GM21526 (cell line): ENCODE measurements around the gene TAF9.
"Not testable (repeated sequence)": the region's sequence is repeated elsewhere in the genome, so short reads cannot be mapped to it uniquely, and the experiment has no call there.

ENCODE experiments used
- ATAC-seq: cut with Tn5 transposase; IDR thresholded peaks from one replicate; pipeline ENCODE4 v1.9.1; 2021; ENCODE audit warnings: moderate library complexity; ENCODE audit not compliant: unreplicated experiment, low FRiP score

Gene TAF9

GRCh38 chr5:69369340-69370121, at the start of gene TAF9, which contains the start of the genes AK6 and RAD17:
Gene TAF9 (minus strand): TSS chr5:69369520. CDS start chr5:69365737, 3,783 bp downstream.
Gene AK6 (minus strand): TSS chr5:69369520. CDS start chr5:69369490, 30 bp downstream.
Gene RAD17 (plus strand): TSS chr5:69369818. CDS start chr5:69372209, 2,391 bp downstream.
- peak; percentile 88 for ATAC-seq

GRCh38 chr5:69418554-69418953, 49.2 kb upstream of the TAF9 start:
- ATAC-seq, result no peak

GRCh38 chr5:69416699-69417098, 47.4 kb upstream of the TAF9 start:
- no peak for ATAC-seq

GRCh38 chr5:69416180-69416579, 46.9 kb upstream of the TAF9 start:
- ATAC-seq, result no peak

- ATAC-seq, result no peak
Observed at GRCh38 chr5:69415584-69415958, 46.3 kb upstream of the TAF9 start.

- no peak for ATAC-seq
Observed at GRCh38 chr5:69414885-69415583, 45.7 kb upstream of the TAF9 start, which contains the start of gene MARVELD2. Gene MARVELD2 (plus strand): TSS chr5:69415116. CDS start chr5:69419386, 4,270 bp downstream.

- ATAC-seq, result no peak
Observed at GRCh38 chr5:69404659-69405330, 35.5 kb upstream of the TAF9 start.

GRCh38 chr5:69378376-69378775, 9.1 kb upstream of the TAF9 start:
- ATAC-seq, result no peak

GRCh38 chr5:69374911-69375446, 5.7 kb upstream of the TAF9 start:
- ATAC-seq, result peak; percentile 59

- ATAC-seq, result no peak
Observed at GRCh38 chr5:69372394-69372793, 3.1 kb upstream of the TAF9 start.

- not testable (repeated sequence) for ATAC-seq
Observed at GRCh38 chr5:69370335-69370734, 1.0 kb upstream of the TAF9 start.

GRCh38 chr5:69368458-69369339, 621 bp downstream of the TAF9 start:
- peak; percentile 12 for ATAC-seq

GRCh38 chr5:69367697-69368279, 1.5 kb downstream of the TAF9 start:
- no peak for ATAC-seq

- ATAC-seq, result no peak
Observed at GRCh38 chr5:69364850-69365249, 4.5 kb downstream of the TAF9 start.

GRCh38 chr5:69364414-69364813, 4.9 kb downstream of the TAF9 start:
- ATAC-seq, result no peak

GRCh38 chr5:69360442-69360841, 8.9 kb downstream of the TAF9 start:
- ATAC-seq, result no peak

- ATAC-seq, result no peak
Observed at GRCh38 chr5:69359699-69360098, 9.6 kb downstream of the TAF9 start.

- no peak for ATAC-seq
Observed at GRCh38 chr5:69350664-69351063, 18.7 kb downstream of the TAF9 start.

- ATAC-seq, result no peak
Observed at GRCh38 chr5:69343083-69343482, 26.2 kb downstream of the TAF9 start.
